ENCODE data around the gene TNNI2.

TNNI2 gene

DNA sequence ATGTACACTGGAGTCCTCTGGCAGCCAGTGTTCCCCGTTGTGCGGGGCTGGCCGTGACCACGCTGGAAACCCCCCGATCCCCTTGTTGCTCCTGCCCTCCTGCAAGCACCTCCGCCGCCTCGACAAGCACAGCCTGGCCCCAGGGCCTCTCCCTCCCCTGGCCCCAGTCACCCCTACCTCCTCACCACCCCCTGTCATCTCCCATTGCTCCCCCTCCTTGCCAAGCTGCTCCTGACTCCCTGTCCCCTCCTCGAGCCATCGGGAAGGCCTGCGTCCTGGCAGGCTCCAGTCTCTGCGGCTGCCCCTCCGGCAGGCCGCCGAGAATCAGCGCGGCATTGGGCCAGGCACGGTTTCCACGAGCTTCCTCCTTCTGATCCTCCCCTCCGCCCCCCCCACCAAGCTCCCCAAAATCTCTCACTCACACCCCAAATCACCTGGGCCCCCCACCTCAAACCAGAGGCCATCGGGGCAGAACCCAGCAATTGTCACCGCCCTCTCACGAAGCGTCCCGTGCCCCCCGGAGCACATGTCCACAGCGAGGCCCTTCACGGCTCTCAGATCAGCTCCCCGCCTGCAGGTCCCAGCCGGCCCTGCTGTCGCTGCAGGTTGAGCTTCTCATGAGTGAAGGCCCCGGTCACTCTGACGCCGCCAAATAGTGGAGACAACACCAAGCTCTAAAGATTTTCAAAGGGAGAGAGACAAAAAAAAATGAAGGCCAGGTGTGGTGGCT is 8.4 kb downstream of the TNNI2 start:
- DNase-seq (ENCODE audit: low spot score): no peak

DNA sequence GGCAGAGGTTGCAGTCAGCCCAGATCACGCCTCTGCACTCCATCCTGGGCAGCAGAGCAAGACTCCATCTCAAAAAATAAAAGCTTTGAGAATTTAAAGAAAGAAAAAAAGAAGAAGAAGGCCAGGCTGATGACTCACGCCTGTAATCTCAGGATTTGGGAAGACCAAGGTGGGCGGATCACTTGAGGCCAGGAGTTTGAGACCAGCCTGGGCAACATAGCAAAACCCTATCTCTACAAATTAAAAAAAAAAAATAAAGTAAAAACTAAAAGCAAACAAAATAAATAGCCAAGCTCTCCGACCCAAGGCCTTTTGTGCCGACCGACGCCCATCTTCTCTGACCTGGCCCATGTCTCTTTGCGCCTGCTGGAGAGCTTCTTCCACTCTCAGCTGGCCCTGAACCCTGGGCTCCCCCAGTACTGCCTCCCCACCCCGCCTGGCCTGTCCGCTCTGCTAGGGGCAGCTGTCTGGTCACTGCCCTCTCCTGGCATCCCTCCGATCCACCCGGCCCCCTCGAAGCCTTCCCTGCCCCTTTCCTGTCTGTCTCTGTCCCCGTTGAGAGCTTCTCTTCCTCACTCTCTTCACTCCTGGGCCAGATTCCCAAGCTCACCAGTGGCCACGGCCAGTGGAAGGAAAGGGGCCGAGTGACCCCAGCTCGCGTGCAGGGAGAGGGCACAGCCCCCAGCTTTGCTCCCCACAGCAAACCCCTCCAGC is 9.3 kb downstream of the TNNI2 start:
- DNase-seq (ENCODE audit: low spot score): no peak

DNA sequence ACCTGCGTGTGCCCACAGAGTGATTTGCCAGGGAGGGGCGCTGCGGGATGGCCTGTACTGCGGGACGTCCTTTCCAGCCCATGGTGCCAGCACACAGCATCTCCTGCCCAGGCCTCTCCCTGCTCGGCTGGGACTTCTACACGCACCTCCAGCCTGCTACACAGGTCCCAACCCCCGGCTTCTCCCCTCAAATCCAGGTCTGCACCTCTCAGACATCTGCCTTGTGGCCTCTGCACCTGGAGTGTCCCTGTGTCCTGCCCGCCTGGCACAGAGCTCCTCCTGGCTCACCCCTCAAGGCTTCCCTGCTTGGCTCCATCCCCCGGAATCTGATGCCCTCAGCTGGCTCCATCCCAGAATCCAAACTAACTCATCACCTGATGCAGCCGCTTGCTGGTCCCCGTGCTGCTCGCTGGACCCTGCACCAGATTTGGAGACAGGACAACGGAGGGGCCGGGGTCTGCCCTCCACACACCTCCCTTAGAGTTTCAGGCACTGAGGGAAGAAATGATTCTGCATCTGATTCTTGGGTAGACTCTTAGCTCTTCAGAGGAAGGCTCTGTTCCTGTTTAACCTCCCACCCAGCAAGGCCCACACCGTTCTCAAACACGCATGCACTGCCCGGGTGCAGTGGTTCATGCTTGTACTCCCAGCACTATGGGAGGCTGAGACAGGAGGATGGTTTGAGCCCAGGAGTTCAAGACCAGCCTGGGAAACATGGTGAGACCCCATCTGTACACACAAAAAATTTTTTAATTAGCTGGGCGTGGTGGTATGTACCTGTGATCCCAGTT is 10.1 kb downstream of the TNNI2 start:
- no peak for DNase-seq (ENCODE audit: low spot score)

DNA sequence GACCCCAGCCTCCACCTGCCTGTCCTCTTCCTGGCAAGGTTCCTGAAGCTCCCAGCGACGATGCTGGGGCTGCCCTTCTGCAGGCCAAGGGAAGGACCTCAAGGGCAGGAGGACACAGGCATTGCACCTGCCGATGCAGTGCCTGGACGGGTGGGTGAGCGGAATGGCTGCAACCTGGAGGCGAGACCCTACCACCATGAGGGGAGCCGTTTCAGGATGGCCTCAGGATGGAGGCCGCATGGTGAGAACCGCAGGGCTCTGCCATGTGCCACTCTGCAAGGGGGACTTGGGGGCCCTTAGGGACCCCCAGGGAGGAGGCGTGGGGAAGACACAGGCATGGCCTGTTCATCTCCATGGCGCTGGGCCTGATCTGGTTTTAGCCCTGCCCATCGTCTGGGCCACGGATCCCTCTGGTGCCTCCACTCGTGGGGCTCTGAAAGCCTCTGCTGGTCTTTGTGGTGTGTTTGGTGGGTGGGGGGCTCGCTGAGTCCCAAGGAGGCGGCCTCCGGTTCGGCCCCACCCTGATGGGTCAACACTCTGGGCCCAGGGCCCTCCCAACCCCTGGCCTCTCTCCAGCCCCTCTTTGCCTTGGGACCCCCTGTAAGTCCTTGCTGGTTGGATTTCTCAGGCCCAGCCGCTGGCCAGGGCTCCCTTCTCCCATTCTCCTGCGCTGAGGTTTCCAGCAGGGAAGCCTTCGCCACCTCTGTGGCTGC is 12.8 kb downstream of the TNNI2 start:
- DNase-seq (ENCODE audit: low spot score): no peak

DNA sequence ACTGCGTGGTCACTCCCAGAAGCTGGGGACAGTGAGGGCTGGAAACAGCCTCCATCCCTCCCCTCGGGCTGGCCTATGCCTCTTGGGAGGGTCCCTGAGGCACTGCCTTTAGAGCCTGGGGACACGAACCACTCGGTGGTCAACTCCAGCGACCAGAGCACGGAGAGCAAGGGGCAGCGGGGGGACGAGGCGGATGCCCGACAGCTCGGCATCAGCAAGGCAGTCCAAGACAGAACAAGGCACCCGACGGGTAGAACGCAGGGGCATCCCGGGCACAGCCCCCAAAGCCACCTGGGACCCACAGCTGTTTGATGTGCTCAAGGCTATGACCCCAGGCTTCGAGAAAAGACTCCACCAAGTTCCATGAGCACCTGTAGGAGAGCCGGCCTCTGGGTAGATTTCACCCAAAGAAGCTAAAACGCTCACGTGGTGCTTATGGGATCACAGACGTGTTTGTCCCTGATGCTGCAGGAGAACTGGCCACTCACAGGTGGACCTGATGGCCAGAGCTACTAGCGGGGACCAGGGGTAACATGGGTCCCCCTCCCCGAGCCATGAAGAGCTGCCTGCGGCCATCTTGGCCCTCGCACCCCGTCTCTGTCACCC is 13.6 kb downstream of the TNNI2 start:
- DNase-seq (ENCODE audit: low spot score): no peak

DNA sequence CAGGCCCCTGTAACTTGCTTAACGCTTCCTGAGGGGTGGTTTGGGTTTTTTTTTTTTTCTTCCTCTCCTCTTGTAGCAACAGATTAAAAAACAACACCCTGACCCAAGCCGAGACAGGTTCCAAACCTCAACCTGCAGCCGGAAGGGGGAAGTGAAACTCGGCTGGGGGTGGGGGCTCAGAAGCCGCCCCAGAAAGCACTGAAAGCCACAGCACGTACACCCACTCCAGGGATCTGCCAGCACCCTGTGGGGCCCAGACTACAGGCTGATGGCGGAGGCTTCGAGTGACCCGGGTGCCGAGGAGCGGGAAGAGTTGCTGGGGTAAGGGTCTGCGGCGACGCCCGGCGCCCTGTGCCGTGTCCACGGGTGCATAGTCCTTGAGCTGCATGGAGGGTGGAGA is 14.1 kb downstream of the TNNI2 start, which contains the start of gene LSP1:
Gene LSP1 (plus strand): TSS at position 208 of the 400 bp plus-strand sequence. CDS start 61 bp downstream, at position 269.
- DNase-seq (ENCODE audit: low spot score): no peak

DNA sequence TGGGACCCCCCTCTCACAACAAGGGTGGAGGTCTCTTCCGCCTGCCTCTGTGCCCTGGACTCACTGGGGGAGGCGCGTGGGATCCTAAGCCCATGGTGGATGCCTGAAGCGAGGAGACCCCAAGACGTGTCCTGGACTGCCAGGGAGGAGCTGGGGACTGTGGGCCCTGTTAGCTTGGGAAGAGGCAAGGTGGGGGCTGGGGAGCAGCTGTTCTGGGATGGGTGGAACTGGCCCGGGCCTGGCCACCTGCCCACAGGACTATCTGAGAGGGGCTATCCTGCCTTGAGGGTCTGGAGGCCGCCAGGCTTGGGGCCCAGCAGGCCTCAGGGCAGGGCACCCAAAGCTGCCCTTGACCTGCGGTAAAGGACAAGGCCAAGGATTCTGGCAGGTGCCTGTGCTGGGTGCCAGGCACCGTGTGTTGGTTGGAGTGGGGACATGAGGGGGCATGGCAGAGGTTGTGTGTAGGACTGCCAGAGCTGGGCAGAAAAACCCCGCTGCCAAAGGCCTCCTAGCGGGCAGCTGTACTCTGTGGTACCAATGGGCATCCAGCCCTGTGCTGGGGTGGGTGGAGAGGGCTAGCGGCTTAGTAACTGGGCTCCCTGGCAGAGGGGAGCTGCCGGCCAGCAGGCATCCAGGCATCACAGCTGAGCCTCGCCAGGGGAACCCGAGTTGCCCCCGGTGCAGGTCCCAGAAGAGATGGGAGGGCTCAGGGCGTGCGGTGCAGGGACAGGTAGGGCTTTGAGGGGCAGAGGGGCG is 14.8 kb downstream of the TNNI2 start:
- no peak for DNase-seq (ENCODE audit: low spot score)

DNA sequence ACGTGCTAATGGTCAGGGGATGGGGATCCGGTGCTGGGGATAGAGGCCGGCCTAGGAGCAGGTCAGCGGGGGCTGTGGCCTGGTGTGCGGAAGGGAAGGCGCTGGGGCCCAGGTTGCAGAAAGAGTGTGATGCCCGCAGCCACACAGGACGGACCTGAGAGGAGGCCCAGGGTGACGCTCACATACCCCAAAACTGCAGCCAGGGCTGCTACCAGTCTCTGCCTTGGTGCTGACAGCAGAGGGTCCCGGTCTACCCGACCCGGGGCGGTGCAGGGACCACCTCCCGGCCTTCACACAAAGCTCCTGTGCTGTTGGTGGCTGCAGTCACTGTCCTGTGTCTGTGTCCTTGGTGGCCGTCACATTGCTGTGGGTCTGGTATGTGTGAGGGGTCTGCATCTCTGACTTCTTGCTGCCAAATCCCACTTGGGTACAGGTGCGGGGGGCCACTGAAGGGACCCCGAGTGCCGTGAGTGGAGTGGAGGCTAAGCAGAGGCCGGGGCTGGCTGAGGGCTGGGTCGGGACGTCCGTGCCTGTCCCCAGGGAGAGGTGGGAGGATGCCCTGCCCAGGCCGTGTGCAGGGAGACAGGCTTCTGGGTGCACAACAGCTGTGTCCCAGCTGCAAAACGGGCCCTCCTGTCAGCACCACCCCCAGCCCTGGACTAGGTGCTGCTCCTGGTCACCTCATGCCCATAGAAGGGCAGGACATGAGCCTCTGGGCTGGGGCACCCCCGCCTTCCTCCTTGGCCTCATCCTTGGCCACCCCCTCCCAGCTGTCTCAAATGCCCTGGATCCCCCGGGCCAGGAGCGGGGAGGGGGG is 15.6 kb downstream of the TNNI2 start:
- no peak for DNase-seq (ENCODE audit: low spot score)

DNA sequence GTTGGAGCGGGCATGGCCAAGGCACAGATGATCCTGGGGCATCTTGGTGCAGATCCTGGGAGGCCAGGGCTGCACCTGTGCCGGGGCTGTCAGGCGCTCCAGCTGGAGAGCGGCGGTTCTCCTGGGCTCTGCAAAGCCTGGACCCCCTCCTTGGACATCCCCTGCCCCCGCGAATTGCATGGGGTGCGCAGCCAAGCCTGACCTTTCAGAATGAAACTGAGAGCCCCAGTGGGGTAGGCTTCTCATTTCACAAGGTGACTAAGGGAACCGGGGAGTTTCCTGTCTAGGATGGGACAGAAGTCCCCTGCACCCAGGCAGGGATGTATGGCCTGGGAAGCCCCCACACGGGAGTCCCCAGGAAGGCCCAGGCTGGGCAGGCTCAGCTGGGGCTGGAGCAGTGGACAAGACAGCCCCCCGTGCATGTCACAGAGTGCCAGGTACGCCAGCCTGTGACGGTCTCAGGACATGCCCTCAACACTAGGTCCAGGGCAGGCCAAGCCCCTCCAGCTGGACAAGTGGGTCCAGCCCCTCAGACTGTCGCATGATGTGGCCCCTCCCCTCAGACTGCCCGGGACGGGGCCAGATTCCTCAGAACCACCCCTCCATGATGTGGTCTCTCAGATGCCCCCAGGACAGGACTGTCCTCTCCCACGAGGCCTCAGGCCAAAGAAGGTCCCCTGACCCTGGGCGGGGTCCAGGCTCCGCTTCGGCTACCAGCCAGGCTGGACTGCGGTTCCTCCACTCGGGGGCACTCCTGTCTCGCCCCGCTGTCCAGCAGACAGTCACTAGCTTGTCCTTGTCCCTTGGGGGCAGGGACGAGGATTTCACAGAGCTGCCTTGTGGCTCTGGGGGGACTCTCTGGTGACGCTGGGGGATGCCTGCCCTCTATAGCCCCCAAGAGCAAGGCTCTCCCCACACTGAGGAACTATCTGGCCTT is 16.4 kb downstream of the TNNI2 start:
- no peak for DNase-seq (ENCODE audit: low spot score)

DNA sequence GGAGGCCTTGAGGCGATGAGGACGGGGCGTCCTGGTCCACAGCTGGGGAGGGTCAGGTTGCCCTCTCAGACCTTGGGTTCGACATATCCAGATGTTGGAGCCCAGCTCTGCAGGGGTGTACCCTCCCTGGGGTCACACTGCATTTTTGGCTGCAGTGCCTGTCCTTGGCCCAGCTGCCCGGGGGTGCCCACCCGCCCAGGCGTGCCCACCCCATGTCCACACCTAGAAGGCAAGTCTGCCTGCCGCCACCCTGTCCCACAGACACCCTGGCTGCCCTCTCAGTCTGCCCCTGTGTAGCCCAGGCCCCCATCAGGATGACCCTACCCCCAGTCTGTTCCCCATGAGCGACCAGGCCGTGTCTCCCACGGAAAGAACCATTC is 17.1 kb downstream of the TNNI2 start:
- DNase-seq (ENCODE audit: low spot score): no peak

DNA sequence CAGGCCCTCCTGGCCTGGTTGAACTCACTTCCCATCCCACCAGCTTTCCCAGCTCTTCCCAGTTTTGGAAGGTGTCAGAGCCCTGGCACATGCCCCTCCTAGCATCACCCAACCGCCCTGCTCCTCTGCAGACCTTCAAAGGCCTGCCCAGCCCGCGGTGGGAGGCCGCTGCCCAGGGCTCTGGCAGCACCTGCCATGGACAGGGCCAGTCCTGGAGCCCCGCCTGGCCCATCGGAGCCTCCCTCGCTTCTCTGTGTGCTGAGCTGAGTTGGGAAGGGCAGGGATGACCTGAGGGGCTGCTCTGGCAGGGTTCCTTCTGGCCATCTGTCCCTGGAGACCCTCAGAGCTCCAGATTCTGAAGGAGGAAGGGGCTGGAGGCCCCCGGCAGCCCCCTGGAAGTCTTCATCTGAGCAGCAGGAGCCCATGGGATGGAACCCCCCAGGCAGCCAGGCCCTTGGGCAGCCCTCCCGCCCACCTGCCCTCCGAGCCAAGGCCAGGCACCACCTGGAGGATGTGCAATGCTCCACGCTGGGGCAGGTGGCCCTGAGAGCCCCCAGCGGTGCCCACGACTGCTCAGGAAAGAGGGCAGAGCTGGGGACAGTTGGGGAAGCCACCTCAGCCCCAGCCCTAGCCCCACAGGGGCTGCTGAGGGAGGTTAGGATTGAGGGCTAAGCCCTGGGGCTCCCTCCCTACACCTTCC is 17.7 kb downstream of the TNNI2 start:
- DNase-seq (ENCODE audit: low spot score): no peak

DNA sequence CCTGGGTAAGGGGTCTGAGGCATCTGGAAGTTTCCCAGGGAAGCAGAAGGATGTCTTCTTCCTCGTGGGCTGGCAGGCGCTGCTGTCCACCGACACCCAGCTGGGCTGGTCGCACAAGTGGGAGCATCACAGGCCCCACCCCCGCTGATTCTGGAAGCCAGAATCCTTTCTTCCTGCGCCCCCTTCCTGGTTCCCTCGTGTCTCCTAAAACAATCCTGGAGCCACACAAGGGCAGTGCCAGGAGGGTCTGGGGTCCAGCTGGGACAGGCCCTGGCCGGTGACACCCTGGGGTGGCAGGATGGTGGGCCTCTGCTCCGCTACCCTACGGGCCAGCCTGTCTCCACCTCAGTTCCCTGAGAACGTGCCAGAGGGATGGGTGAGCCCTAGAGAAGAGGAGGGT is 18.3 kb downstream of the TNNI2 start:
- no peak for DNase-seq (ENCODE audit: low spot score)

DNA sequence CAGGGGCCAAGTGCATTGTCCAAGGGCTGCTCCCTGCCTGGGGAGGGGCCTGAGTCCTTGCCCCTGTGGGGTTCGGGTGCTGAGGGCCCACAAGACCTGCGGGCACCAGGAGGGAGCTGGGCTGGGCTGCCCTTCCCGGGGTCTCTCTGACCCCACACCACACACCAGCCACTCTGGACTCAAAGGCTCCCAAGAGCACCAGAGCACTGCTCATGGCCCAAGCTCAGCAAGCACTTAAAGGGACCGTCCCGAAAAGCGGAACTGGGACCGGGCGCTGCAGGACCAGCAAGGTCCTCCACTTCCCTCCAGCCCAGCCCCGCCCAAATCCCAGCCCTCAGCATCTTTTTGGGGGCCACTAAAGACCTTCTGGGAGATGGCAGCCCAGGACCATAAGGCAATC is 19.4 kb downstream of the TNNI2 start:
- no peak for DNase-seq (ENCODE audit: low spot score)

DNA sequence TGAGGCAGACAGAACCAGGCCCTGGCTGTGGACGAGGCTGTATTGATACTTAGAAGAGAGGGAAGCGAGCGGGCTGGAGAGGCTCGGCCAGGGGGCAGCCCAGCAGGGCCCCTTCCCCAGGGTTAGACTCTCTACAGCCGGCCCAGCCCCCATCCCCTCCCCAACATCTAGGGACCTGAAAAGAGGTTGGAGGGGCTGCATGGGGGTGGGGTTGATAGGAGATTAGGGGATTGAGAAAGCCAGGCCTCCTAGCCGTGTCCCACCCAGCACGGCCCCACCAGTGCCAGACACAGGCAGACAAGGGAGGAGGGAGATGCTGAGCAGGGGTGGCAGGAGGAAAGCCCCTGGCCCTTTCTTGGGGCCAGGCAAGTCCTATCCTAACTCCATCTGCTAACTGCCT is 19.8 kb downstream of the TNNI2 start:
- DNase-seq (ENCODE audit: low spot score): no peak

DNA sequence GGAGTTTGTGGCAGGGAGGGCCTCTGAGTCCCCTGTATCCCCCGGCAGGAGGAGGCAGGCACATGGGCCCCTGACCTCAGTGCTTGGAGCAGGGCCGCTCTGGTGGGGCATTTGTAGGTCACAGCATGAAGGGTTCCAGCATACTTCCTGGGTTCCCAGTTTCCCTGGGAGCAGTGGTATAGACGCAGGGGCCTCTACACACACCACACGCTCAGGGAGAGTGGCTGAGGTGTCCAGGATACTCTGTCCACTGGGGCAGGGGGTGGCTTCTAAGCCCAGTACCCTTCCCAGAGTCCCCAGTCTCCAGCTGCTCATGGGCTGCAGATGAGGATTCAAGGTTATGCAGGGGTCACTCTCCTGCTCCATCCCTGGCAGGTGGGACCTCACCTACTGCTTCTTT is 20.2 kb downstream of the TNNI2 start:
- no peak for DNase-seq (ENCODE audit: low spot score)

DNA sequence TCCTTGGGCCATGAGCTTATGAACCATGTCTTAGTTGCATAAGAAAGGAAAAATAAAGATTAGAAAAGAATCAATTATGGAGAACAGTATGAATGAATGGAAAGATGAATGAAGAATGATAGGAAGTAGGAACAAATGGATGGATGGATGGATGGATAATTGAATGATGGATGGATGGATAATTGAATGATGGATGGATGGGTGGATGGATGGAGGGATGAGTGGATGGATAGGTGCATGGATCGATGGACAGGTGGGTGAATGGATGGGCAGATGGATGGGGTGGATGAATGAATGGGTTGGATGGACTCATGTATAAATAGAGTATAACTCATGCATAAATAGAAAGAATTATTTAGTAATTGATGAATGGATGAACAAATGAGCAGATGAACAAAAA is 21.3 kb downstream of the TNNI2 start:
- no peak for DNase-seq (ENCODE audit: low spot score)

DNA sequence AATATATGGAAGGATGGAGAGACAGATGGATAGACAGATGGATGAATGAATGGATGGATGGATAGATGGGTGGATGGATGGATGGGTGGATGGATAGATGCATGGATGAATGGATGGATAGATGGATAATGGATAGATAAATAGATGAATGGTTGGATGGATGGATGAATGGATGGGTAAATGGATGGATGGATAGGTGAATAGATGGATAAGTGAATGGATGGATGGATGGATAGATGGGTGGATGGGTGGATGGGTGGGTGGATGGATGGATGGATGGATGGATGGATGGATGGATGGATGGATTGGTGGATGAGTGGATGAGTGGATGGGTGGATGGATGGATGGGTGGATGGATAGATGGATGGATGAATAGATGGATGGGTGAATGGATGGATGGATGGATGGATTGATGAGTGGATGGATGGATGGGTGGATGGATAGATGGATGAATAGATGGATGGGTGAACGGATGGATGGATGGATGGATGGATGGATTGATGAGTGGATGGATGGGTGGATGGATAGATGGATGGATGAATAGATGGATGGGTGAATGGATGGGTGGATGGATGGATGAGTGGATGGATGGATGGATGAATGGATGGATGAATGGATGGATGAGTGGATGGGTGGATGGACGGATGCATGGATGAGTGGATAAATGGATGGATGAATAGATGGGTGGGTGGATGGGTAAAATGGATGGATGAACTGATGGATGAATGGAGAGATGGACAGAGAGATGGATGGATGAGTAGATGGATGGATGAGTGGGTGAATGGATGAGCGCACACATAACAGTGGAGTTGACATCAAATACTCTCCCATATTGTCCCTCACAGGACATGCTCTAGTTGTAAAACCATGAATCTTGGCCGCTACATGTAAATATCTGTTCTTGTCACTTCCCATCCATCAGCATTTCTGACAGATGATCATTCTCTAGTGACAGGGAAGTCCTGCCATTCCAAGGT is 22.9 kb downstream of the TNNI2 start:
- DNase-seq (ENCODE audit: low spot score): no peak
